HCT116 (cell line): ENCODE data around the gene CCDC57. TPM values are rescaled to one million over a fixed set of nuclear protein-coding genes. Genes with fewer than 3 reads are reported as not detected.
A peak's percentile ranks its signal among the peaks of the same experiment; 100 is the strongest.

Source experiments
- ATAC-seq: fragments of 200-7000 bp; cut with Tn5 transposase; 2 replicates; pipeline ENCODE4 v1.9.1; 2020; ENCODE audit warnings: mild to moderate bottlenecking, moderate library complexity
- BruUV-seq: library from RNA; stranded (reverse); fragments of 400-500 nt; replicated peaks from 2 replicates; lab custom pipeline; 2021; lab: Mats Ljungman, UMichigan
- CTCF ChIA-PET: fragments of 300-600 bp; sonication (Branson Sonifier 250); formaldehyde crosslinking; loops from one replicate; lab custom pipeline; 2021; ENCODE audit warnings: antibody characterized with exemption; lab: Charles Lee
- POLR2A ChIA-PET: fragments of 300-600, 350-600 bp; sonication (Branson Sonifier 250); formaldehyde crosslinking; loops from one replicate; lab custom pipeline; 2021; ENCODE audit warnings: antibody characterized with exemption; lab: Charles Lee
- RAD21 ChIA-PET, 2 experiments: fragments of 300-600 bp; sonication (Branson Sonifier 250); formaldehyde crosslinking; loops; one replicate each; lab custom pipeline; 2023; ENCODE audit warnings: low total read pairs in 2 of 2; ENCODE audit not compliant: uncharacterized antibody in 2 of 2, unreplicated experiment in 2 of 2, low non-redundant PET in 1 of 2; lab: Charles Lee
- DNase-seq: peaks from one replicate; pipeline ENCODE4 v3.0.0-alpha.2; 2010; ENCODE audit warnings: low read depth, low spot score
- H2AFZ ChIP-seq: fragments of 200-600 bp; shearing (Covaris generic), sonication (generic); 2 replicates; pipeline ENCODE4 v1.6.1; 2017; ENCODE audit warnings: low read depth, mixed run types, mixed read lengths, antibody characterized with exemption, low read length; ENCODE audit not compliant: poor library complexity, severe bottlenecking
- H3K27ac ChIP-seq: 2 replicates; pipeline ENCODE4 v1.5.1; 2012; ENCODE audit warnings: low read depth, low read length
- H3K27me3 ChIP-seq: fragments of 200-600 bp; sonication (generic); 2 replicates; pipeline ENCODE4 v1.6.1; 2016; ENCODE audit warnings: mixed run types, low read length, mixed read lengths; ENCODE audit not compliant: insufficient read depth
- H3K36me3 ChIP-seq, 2 experiments: fragments of 200-500 bp in 1 of 2; fragments of 200-600 bp in 1 of 2; sonication (Bioruptor generic) in 1 of 2; sonication (generic) in 1 of 2; 2 replicates each; pipeline versions ENCODE4 v1.5.1 to v1.6.1; 2014 to 2016; ENCODE audit warnings: low read length in 2 of 2, inconsistent platforms in 1 of 2, mixed read lengths in 1 of 2, mixed run types in 1 of 2; ENCODE audit not compliant: insufficient read depth in 2 of 2, control insufficient read depth in 1 of 2
- H3K4me1 ChIP-seq, 2 experiments: fragments of 200-600 bp in 1 of 2; sonication (generic) in 1 of 2; 2 replicates each; pipeline versions ENCODE4 v1.5.1 to v1.6.1; 2012 to 2017; ENCODE audit warnings: low read length in 2 of 2, inconsistent platforms in 1 of 2, mild to moderate bottlenecking in 1 of 2, mixed read lengths in 1 of 2, mixed run types in 1 of 2, moderate library complexity in 1 of 2; ENCODE audit not compliant: insufficient read depth in 2 of 2, control insufficient read depth in 1 of 2
- H3K4me2 ChIP-seq: fragments of 200-600 bp; sonication (generic); 2 replicates; pipeline ENCODE4 v1.6.1; 2017; ENCODE audit warnings: mixed run types, low read length, mixed read lengths
- H3K4me3 ChIP-seq, 2 experiments: fragments of 200-600 bp in 1 of 2; sonication (generic) in 1 of 2; replicated peaks in 1 of 2; 2 replicates each; pipeline ENCODE4 v1.5.1; 2011 to 2016; ENCODE audit warnings: low read length in 2 of 2, control low read depth in 1 of 2, low read depth in 1 of 2, mild to moderate bottlenecking in 1 of 2, mixed read lengths in 1 of 2, mixed run types in 1 of 2
- H3K79me2 ChIP-seq: fragments of 200-600 bp; sonication (generic); 2 replicates; pipeline ENCODE4 v1.6.1; 2017; ENCODE audit warnings: mild to moderate bottlenecking, mixed run types, low read length, moderate library complexity, mixed read lengths; ENCODE audit not compliant: insufficient read depth
- H3K9ac ChIP-seq: fragments of 200-600 bp; sonication (generic); 2 replicates; pipeline ENCODE4 v1.6.1; 2016; ENCODE audit warnings: low read length, mixed read lengths
- H3K9me2 ChIP-seq: fragments of 200-600 bp; sonication (generic), shearing (Covaris generic); 2 replicates; pipeline ENCODE4 v1.6.1; 2017; ENCODE audit warnings: mixed run types, mild to moderate bottlenecking, moderate library complexity; ENCODE audit not compliant: insufficient read depth
- H3K9me3 ChIP-seq, 2 experiments: fragments of 200-500 bp in 1 of 2; fragments of 200-600 bp in 1 of 2; sonication (Bioruptor generic) in 1 of 2; sonication (generic) in 1 of 2; 2 replicates each; pipeline ENCODE4 v1.6.1; 2014 to 2017; ENCODE audit warnings: low read length in 2 of 2, mixed read lengths in 2 of 2, inconsistent platforms in 1 of 2, low read depth in 1 of 2, mild to moderate bottlenecking in 1 of 2, mixed run types in 1 of 2, moderate library complexity in 1 of 2; ENCODE audit not compliant: control insufficient read depth in 1 of 2, insufficient read depth in 1 of 2
- H4K20me1 ChIP-seq: fragments of 200-600 bp; sonication (generic), shearing (Covaris generic); 2 replicates; pipeline ENCODE4 v1.6.1; 2017; ENCODE audit warnings: mixed run types, mild to moderate bottlenecking, moderate library complexity; ENCODE audit not compliant: insufficient read depth
- ATF3 ChIP-seq: IDR thresholded peaks from 2 replicates; pipeline ENCODE4 v1.6.1; 2012
- CBX3 ChIP-seq: IDR thresholded peaks from 2 replicates; pipeline ENCODE4 v1.6.1; 2012; ENCODE audit warnings: low read depth
- CEBPB ChIP-seq: IDR thresholded peaks from 2 replicates; pipeline ENCODE4 v1.6.1; 2012; ENCODE audit warnings: low read depth
- ELF1 ChIP-seq: IDR thresholded peaks from 2 replicates; pipeline ENCODE4 v1.6.1; 2012; ENCODE audit warnings: low read depth, borderline replicate concordance
- JUND ChIP-seq: IDR thresholded peaks from 2 replicates; pipeline ENCODE4 v1.6.1; 2012
- POLR2AphosphoS5 ChIP-seq: IDR thresholded peaks from 2 replicates; pipeline ENCODE4 v1.6.1; 2011; ENCODE audit warnings: mild to moderate bottlenecking, low read depth, low read length, moderate library complexity
- RAD21 ChIP-seq: IDR thresholded peaks from 2 replicates; pipeline ENCODE4 v1.6.1; 2012; ENCODE audit warnings: low read depth, mild to moderate bottlenecking
- SIN3A ChIP-seq: IDR thresholded peaks from 2 replicates; pipeline ENCODE4 v1.6.1; 2012; ENCODE audit warnings: low read depth
- TCF7L2 ChIP-seq: IDR thresholded peaks from 2 replicates; pipeline ENCODE4 v1.7.0; 2011; ENCODE audit warnings: borderline replicate concordance, inconsistent platforms; ENCODE audit not compliant: insufficient read depth, insufficient read length; ENCODE audit errors: extremely low read depth
- intact Hi-C: fragments of 100-400 bp; cut with micrococcal nuclease; formaldehyde crosslinking; loops from 2 replicates; pipeline ENCODE4 v1.10.0; 2022
- total RNA-seq: library from RNA; stranded (reverse); gene quantifications from one replicate; pipeline ENCODE4 v1.2.1, GENCODE V29; 2021; ENCODE audit not compliant: unreplicated experiment

Gene CCDC57
- total RNA-seq, 1 experiment from 2014 or later, result 143 TPM

- peak overlapping the region; percentile 57 for H3K27ac ChIP-seq
- no peak for ATAC-seq
- peaks cover 24% of the 10 kb centered on the region; the same call in 1 of the 2 replicates for H4K20me1 ChIP-seq
- no peak overlapping the region for H2AFZ ChIP-seq
- ChIA-PET CTCF (interaction anchor here (1.0 kb wide), 1 partner anchor 11 kb away, joined by 6 read pairs; no protein-coding TSS in a partner anchor), RAD21 (no interaction called here)
- peaks cover 25 to 68% of the 10 kb centered on the region in 2 experiments for H3K4me1 ChIP-seq
- no peak for TF ChIP-seq CEBPB
- TF ChIP-seq ATF3, result no peak
- TF ChIP-seq RAD21, result no peak
- 0 out of 2 replicates have a peak, but pooled peaks have one; percentile 55 for TF ChIP-seq JUND
- TF ChIP-seq TCF7L2, result no peak
- peak; percentile 40; the same call in 1 of the 2 replicates for TF ChIP-seq SIN3A
- peak; percentile 52 for TF ChIP-seq POLR2AphosphoS5
- TF ChIP-seq CBX3, result no peak
- TF ChIP-seq ELF1, result no peak
- TF ChIP-seq, all 23 proteins: peak for 3
- Histone ChIP-seq H3K79me2 (peaks cover 59% of the 10 kb centered on the region), H3K4me2 (no peak overlapping the region), H3K36me3 (peaks cover 31 to 63% of the 10 kb centered on the region in 2 experiments), H3K4me3 (no peak overlapping the region), H3K9me3 (no peaks in the 10 kb centered on the region), H3K27me3 (no peaks in the 10 kb centered on the region), H3K9ac (no peak overlapping the region), H3K9me2 (no peaks in the 10 kb centered on the region)
- BruUV-seq, result TSS peak; percentile 10
- POLR2A ChIA-PET, result interaction anchor here (4.0 kb wide), 1 partner anchor 14 kb away, joined by 27 read pairs; the partner anchor contains the start of gene SLC16A3
- intact Hi-C loops, result loop anchor here (1.0 kb wide), 1 partner anchor 77 kb away; no protein-coding TSS in a partner anchor
- no peak for DNase-seq
Observed at GRCh38 chr17:82243648-82244412, 31.2 kb upstream of the CCDC57 start.
